ENCODE results near the gene XIRP1. TPM values are rescaled to one million over a fixed set of nuclear protein-coding genes. Genes with fewer than 3 reads are reported as not detected.

Gene XIRP1
- total RNA-seq, 6 experiments from 2014 or later: 0.05 to 0.43 (median 0.07) TPM; not detected in 1

DNA sequence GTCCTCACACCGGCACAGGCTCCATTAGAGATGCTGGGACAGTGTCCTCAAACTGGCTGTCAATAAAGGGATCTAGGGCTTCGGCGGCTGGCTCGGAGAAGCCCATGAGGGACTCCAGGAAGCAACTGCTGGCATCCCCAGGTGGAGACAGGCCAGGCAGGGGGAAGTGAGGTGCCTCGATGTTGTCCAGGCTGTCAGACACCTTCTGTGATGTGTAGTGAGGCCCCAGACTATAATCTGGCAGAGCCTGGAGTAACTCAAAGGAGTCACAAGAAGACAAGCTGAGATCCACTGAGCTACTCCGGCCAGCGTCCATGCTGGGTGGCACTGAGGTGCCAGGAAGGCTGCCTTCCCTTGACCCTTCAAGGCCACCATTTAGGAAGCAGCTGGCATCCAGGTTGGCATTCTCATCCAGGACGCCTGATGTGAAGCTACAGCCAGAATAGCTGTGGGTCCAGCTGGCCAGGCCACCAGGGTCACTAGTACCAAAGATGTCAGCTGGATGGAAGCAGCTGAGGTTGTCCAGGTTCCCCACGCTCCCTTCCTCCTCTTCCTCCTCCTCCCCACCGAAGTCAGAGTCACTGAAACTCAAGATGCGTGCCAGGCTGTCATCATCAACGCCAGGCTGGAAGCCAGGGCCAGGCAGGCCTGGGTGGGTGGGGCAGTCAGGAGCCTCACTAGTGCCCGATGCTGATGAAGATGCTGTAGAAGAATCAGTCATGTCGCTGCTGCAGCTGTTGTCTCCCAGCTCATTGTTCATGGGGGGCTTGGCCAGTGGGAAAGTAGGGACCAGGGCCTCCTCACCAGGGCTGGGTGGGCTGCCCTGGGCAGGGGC, 49.1 kb downstream of the XIRP1 start:
- Histone ChIP-seq H3K4me1 (peaks cover 0 to 44% (median 22%) of the 10 kb centered on the region in 4 donors), H3K27ac (no peak overlapping the region), H3K4me3 (no peak overlapping the region), H3K36me3 (peaks cover 26 to 49% (median 36%) of the 10 kb centered on the region in 4 donors), H3K9me3 (no peaks in the 10 kb centered on the region), H3K27me3 (no peaks in the 10 kb centered on the region)
- intact Hi-C loops (cut with DNase I): no loop called here
- no peak for DNase-seq
- peak; percentile 13 for TF ChIP-seq POLR2A (IDR thresholded peaks at IDR 0.05)
- TF ChIP-seq, protein P1, sequence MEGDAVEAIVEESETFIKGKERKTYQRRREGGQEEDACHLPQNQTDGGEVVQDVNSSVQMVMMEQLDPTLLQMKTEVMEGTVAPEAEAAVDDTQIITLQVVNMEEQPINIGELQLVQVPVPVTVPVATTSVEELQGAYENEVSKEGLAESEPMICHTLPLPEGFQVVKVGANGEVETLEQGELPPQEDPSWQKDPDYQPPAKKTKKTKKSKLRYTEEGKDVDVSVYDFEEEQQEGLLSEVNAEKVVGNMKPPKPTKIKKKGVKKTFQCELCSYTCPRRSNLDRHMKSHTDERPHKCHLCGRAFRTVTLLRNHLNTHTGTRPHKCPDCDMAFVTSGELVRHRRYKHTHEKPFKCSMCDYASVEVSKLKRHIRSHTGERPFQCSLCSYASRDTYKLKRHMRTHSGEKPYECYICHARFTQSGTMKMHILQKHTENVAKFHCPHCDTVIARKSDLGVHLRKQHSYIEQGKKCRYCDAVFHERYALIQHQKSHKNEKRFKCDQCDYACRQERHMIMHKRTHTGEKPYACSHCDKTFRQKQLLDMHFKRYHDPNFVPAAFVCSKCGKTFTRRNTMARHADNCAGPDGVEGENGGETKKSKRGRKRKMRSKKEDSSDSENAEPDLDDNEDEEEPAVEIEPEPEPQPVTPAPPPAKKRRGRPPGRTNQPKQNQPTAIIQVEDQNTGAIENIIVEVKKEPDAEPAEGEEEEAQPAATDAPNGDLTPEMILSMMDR (IDR thresholded peaks at IDR 0.05): no peak
- peak in 1 of 4 donors; percentile 1 for ATAC-seq
- WGBS (ENCODE audit: insufficient coverage, low coverage, low lambda C conversion rate, missing lambda C conversion rate): 75% methylated on average over 2 of the region's 14 CpGs

DNA sequence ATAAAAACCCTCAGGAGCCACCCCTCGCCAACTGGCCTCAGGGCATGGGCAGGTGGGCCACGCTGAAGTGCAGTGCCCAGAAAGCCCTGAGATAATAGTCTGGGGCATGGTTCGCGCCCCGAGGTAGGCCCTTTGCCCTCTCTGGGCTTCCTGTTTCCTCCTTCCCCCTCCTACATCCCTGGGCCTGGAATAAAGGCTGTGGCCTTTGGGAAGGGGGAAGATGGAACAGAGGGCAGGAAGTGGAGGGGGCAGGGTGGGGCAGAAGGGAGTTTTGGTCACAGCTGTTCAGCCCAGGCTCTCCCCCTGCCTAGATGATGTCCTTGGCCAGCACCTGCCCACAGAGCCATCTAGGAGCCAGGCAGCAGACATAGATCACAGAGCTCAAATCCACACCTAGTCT, 50.3 kb downstream of the XIRP1 start:
- intact Hi-C loops (cut with DNase I): no loop called here
- no peak overlapping the region for H3K27ac ChIP-seq
- WGBS (ENCODE audit: insufficient coverage, low coverage, low lambda C conversion rate, missing lambda C conversion rate): 26% methylated on average over 5 of the region's 5 CpGs
- no peaks in the 10 kb centered on the region for H3K9me3 ChIP-seq
- peaks cover 26 to 49% (median 36%) of the 10 kb centered on the region in 4 donors for H3K36me3 ChIP-seq
- peaks cover 0 to 34% (median 15%) of the 10 kb centered on the region in 4 donors for H3K4me1 ChIP-seq
- H3K27me3 ChIP-seq: no peaks in the 10 kb centered on the region
- peak; percentile 1 to 10 (median 2) for ATAC-seq
- TF ChIP-seq, protein P1 (IDR thresholded peaks at IDR 0.05): no peak
- TF ChIP-seq POLR2A (IDR thresholded peaks at IDR 0.05): peak; percentile 9
- DNase-seq: no peak
- H3K4me3 ChIP-seq: no peak overlapping the region

DNA sequence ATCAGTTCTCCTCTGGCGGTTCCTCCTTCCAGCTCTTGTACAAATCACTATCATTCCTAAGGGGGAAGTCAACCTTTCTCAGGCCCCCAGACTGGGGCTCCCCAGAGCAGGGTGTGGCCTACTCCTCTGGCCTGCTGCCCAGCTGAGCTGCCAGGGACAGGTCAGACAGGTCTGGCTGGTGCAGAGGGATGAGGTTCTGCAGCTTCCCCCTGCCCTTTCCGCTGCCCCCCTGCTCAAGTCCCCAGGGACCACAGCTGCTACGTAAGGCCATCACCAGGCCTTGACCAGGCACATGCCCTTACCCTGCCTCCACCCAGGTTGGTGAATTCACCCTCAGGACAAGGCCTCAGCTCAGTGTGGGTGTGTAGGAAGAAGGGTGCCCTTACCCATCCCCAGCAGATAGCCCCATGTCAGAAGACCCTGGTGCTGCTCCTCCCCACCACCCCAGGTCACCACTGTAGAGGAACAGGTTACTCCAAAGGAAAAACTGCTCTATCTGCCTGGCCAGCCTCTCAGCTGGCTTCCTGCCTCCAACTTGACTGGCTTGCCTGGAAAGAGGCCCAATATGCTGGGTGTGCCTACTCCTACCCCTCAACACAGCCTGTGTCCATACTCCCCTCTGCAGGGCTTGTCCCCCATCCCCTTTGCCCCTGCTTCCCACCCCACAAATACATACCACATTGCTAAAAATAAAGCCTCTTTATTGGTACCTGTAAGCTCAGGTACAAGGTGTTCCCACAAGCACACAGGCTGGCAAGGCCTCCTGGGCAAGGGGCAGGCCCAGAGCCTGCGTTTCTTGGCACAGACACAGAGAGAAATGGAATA, 51.0 kb downstream of the XIRP1 start:
- intact Hi-C loops (cut with DNase I): no loop called here
- H3K27ac ChIP-seq: peak overlapping the region in 1 of 3 donors; percentile 18
- DNase-seq (peak; percentile 66 to 76 (median 66)), ATAC-seq (peak; percentile 9 to 35 (median 19))
- TF ChIP-seq, protein P1 (IDR thresholded peaks at IDR 0.05): no peak
- peak; percentile 43 for TF ChIP-seq POLR2A (IDR thresholded peaks at IDR 0.05)
- no peaks in the 10 kb centered on the region for H3K27me3 ChIP-seq
- 33% methylated on average over 1 of the region's 4 CpGs for WGBS (ENCODE audit: insufficient coverage, low coverage, low lambda C conversion rate, missing lambda C conversion rate)
- no peak overlapping the region for H3K4me3 ChIP-seq
- H3K4me1 ChIP-seq: peaks cover 0 to 30% (median 14%) of the 10 kb centered on the region in 4 donors
- H3K9me3 ChIP-seq: no peaks in the 10 kb centered on the region
- peaks cover 26 to 47% (median 36%) of the 10 kb centered on the region in 4 donors for H3K36me3 ChIP-seq

DNA sequence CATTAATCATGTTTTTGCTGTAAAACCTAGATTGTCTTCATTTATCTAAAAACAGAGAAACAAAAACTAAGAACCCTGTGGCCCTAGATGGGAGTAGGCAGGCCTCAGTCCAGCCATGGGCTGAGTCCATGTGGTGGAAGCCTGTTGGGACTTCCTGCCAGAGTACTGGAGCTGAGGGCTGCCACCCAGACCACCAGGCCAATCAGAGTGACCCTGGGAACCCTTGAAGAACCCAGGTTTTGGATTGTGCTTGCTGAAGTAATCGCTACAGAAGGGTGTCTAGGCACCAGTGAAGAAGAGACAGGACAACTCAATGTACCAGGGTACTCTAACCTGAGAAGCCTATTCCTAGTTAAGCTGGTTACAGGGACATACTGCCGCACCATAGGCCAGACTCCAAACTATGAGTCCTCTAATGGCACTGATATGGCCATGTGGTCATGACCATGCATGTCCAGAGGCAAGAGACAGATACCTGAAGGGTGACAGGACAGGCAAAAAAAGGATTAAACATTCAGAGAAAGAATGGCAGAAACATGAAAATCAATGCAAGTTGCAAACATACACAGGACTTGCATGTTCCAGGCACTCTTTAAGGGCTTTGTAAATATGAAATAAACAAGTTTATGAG, 51.9 kb downstream of the XIRP1 start:
- peaks cover 26 to 38% (median 30%) of the 10 kb centered on the region in 4 donors for H3K36me3 ChIP-seq
- no peaks in the 10 kb centered on the region for H3K27me3 ChIP-seq
- H3K4me3 ChIP-seq: no peak overlapping the region
- no peak for ATAC-seq
- H3K9me3 ChIP-seq: no peaks in the 10 kb centered on the region
- peak in 1 of 3 donors; percentile 25 for DNase-seq
- WGBS (ENCODE audit: insufficient coverage, low coverage, low lambda C conversion rate, missing lambda C conversion rate): 95% methylated on average over 2 of the region's 2 CpGs
- intact Hi-C loops (cut with DNase I): no loop called here
- H3K27ac ChIP-seq: peak overlapping the region in 1 of 3 donors; percentile 18
- peaks cover 0 to 24% (median 9%) of the 10 kb centered on the region in 4 donors for H3K4me1 ChIP-seq
- no peak for TF ChIP-seq POLR2A (IDR thresholded peaks at IDR 0.05)
- TF ChIP-seq, protein P1 (IDR thresholded peaks at IDR 0.05): no peak
